Measurements from ENCODE around the gene RPUSD3.

RPUSD3 gene

DNA sequence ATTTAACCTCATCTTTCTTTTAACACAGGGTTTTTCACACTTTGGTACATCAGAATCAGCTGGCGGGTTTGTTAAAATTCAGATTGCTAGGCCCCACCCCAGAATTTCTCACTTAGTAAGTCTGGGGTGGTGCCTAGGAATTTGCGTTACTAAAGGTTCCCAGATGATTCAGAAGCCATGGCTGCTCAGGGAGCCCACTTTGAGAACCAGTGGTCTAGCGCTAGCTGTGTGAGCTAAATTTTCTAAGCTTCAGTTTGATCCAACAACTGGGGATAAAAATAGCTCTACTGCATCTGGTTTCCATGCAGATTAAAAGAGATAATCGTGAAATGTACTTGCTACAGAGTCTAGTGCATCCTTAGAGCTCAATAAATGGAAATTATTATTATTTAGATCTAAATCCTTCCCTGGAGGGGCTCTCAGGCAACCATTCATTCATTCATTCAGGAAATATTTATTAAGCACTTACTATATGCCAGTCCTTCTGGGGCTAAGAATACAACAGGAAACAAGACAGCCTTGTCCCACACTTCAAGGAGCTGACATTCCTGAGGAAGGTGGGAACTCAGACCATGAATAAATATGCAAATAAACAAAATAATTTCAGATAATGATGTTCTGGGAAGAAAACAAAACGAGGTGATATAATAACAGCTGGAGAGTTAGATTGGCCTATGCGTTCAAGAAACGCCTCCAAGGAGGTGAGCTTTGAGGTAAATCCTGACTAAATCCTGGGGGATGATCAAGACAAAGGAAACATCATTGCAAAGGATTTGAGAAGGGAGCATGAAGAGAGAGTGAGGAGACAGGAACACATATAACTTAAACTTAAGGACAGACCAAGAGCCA, 40.1 kb upstream of the RPUSD3 start:
- CTCF ChIA-PET: interaction anchor here (0.6 to 1.1 kb wide), 3 partner anchors 62 to 98 kb away, joined by 3 read pairs; partner anchors contain the start of gene PRRT3
- no peak overlapping the region for H3K4me3 ChIP-seq (ENCODE audit: low read depth, low read length)

DNA sequence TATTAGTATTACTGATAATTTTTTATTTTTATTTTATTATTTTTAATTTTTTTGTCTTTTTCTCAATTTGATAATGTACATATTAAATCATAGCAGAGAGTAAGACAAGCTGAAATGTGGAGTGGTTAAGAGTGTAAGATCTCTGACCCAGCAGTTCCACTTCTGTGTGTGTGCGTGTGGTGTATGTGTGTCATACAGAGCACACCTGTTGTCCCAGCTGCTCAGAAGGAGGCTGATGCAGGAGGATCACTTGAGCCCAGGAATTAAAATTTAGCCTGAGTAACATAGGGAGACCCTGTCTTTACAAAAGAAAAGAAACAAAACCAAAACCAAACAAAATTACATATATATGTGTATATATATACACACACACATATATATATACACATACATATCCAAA, 37.6 kb upstream of the RPUSD3 start:
- ChIA-PET POLR2A (interaction anchor here (0.6 kb wide), 1 partner anchor 8 kb away, joined by 3 read pairs; no protein-coding TSS in a partner anchor), CTCF (no interaction called here)
- Histone ChIP-seq H3K9me3 (ENCODE audit: control insufficient read depth, insufficient read depth, low read depth, low read length) (no peaks in the 10 kb centered on the region), H3K27ac (ENCODE audit: extremely low read depth, low read depth, low read length) (no peak overlapping the region), H3K4me1 (ENCODE audit: control insufficient read depth, insufficient read depth, low read length) (no peaks in the 10 kb centered on the region), H3K4me3 (ENCODE audit: low read depth, low read length) (no peak overlapping the region), H3K36me3 (ENCODE audit: control insufficient read depth in 2 of 2, insufficient read depth in 1 of 2, low read length in 2 of 2) (no peaks in the 10 kb centered on the region)
- TF ChIP-seq SCRT2 (tag by site-specific recombination; IDR thresholded peaks at IDR 0.05) (peak; percentile 81), ZFP37 (tag by site-specific recombination; IDR thresholded peaks at IDR 0.05) (no peak)

More for the DNA sequence above, 40.1 kb upstream of the RPUSD3 start:
- Histone ChIP-seq H3K9me3 (ENCODE audit: control insufficient read depth, insufficient read depth, low read depth, low read length) (no peaks in the 10 kb centered on the region), H3K4me1 (ENCODE audit: control insufficient read depth, insufficient read depth, low read length) (no peaks in the 10 kb centered on the region), H3K36me3 (ENCODE audit: control insufficient read depth in 2 of 2, insufficient read depth in 1 of 2, low read length in 2 of 2) (no peaks in the 10 kb centered on the region), H3K27ac (ENCODE audit: extremely low read depth, low read depth, low read length) (no peak overlapping the region)
- TF ChIP-seq HOXA7 (CRISPR knock-in tag; IDR thresholded peaks at IDR 0.05; ENCODE audit: borderline replicate concordance): no peak
- no peak for TF ChIP-seq YY1 (tag by site-specific recombination; IDR thresholded peaks at IDR 0.05)
- TF ChIP-seq ZNF664 (tag by site-specific recombination; IDR thresholded peaks at IDR 0.05): peak; percentile 71
- no peak for TF ChIP-seq ZNF16 (tag by site-specific recombination; IDR thresholded peaks at IDR 0.05; ENCODE audit: low read depth)
- TF ChIP-seq ZNF549 (tag by site-specific recombination; IDR thresholded peaks at IDR 0.05): no peak
- no peak for TF ChIP-seq ZNF433 (tag by site-specific recombination; IDR thresholded peaks at IDR 0.05; ENCODE audit: low read depth)
- no peak for TF ChIP-seq ZEB2 (tag by site-specific recombination; IDR thresholded peaks at IDR 0.05)
- no peak for TF ChIP-seq ZNF707 (tag by site-specific recombination; IDR thresholded peaks at IDR 0.05)
- no peak for TF ChIP-seq ZNF585B (tag by site-specific recombination; IDR thresholded peaks at IDR 0.05)
- TF ChIP-seq ZNF248 (tag by site-specific recombination; IDR thresholded peaks at IDR 0.05): no peak
- TF ChIP-seq PRDM1 (tag by site-specific recombination; IDR thresholded peaks at IDR 0.05): peak; percentile 25; the same call in 1 of the 2 replicates
- TF ChIP-seq ZNF133 (tag by site-specific recombination; IDR thresholded peaks at IDR 0.05): no peak
- no peak for TF ChIP-seq ZBTB20 (tag by site-specific recombination; IDR thresholded peaks at IDR 0.05)
- TF ChIP-seq KLF16 (tag by site-specific recombination; IDR thresholded peaks at IDR 0.05): no peak
- no peak for TF ChIP-seq ZNF23 (tag by site-specific recombination; IDR thresholded peaks at IDR 0.05; ENCODE audit: borderline replicate concordance)
- POLR2A ChIA-PET: interaction anchor here (1.2 to 1.4 kb wide), 2 partner anchors 20 to 33 kb away, joined by 3 to 4 read pairs; partner anchors contain the start of gene IL17RC

DNA sequence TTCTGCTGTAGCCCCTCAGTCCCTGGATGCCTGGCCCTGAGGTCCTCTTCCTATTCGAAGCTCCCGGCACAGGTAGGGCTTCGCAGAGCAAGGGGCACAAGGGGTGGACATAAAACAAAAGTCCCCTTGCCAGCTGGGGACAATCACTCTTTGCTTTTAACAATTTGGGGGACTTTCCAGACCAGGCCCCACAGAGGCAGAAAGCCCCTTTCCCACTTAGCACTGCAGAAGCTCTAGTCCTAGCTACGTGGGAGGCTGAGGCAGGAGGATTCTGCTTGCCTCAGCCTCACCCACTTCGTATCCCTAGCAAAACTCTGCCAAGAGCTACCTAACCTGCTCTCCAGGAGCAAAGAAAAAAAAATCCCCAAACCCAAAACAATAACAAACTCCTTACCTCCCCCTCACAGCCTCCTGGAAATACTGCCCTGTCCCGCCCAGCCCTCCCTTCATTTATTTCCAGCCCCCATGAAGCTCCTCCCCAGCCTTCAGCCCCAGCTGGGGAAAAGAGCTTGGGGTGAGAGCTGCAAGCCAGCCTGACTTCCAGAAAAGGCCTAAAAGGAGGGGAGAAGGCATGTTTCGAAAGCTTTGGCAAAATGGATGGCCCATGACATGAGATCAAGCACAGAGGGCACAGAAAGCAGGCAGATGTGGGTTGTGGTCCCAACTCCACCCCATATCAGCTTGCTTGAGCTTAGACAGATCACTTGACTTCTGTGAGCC, 36.2 kb upstream of the RPUSD3 start, which contains the start of gene CIDEC:
Gene CIDEC (minus strand): TSS at position 424 of the 720 bp plus-strand sequence. CDS start 1,767 bp downstream, outside the sequence.
- no peaks in the 10 kb centered on the region for H3K36me3 ChIP-seq (ENCODE audit: control insufficient read depth in 2 of 2, insufficient read depth in 1 of 2, low read length in 2 of 2)
- H3K27ac ChIP-seq (ENCODE audit: extremely low read depth, low read depth, low read length): no peak within 1 kb of the TSS
- no peak within 1 kb of the TSS for H3K4me3 ChIP-seq (ENCODE audit: low read depth, low read length)
- no peaks in the 10 kb centered on the region for H3K9me3 ChIP-seq (ENCODE audit: control insufficient read depth, insufficient read depth, low read depth, low read length)
- TF ChIP-seq EGR2 (tag by site-specific recombination; IDR thresholded peaks at IDR 0.05; ENCODE audit: low read depth) (peak; percentile 67), ZNF843 (tag by site-specific recombination; IDR thresholded peaks at IDR 0.05) (0 out of 2 replicates have a peak, but pooled peaks have one; percentile 10), SP3 (tag by site-specific recombination; IDR thresholded peaks at IDR 0.05) (peak; percentile 41; the same call in 1 of the 2 replicates), ZFHX2 (tag by site-specific recombination; conservative IDR thresholded peaks at IDR 0.05) (peak; percentile 48), GLIS1 (tag by site-specific recombination; IDR thresholded peaks at IDR 0.05) (peak; percentile 28; the same call in 1 of the 2 replicates), WT1 (tag by site-specific recombination; IDR thresholded peaks at IDR 0.05) (peak; percentile 78), ZNF426 (tag by site-specific recombination; IDR thresholded peaks at IDR 0.05) (no peak), PRDM1 (tag by site-specific recombination; IDR thresholded peaks at IDR 0.05) (no peak)
- TF ChIP-seq, protein P1, sequence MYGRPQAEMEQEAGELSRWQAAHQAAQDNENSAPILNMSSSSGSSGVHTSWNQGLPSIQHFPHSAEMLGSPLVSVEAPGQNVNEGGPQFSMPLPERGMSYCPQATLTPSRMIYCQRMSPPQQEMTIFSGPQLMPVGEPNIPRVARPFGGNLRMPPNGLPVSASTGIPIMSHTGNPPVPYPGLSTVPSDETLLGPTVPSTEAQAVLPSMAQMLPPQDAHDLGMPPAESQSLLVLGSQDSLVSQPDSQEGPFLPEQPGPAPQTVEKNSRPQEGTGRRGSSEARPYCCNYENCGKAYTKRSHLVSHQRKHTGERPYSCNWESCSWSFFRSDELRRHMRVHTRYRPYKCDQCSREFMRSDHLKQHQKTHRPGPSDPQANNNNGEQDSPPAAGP (tag by site-specific recombination; IDR thresholded peaks at IDR 0.05): 0 out of 2 replicates have a peak, but pooled peaks have one; percentile 19
- POLR2A ChIA-PET: interaction anchor here (0.7 to 2.1 kb wide), 3 partner anchors 11 to 53 kb away, joined by 3 to 4 read pairs (median 3); partner anchors contain the start of gene CRELD1
- CTCF ChIA-PET: interaction anchor here (0.6 to 1.6 kb wide), 4 partner anchors 9 to 242 kb away, joined by 3 read pairs; no protein-coding TSS in a partner anchor
- H3K4me1 ChIP-seq (ENCODE audit: control insufficient read depth, insufficient read depth, low read length): no peaks in the 10 kb centered on the region

Measured in HEK293 (cell line).